ENCODE data around the gene ARHGEF12.

ARHGEF12 gene

GRCh38 chr11:120515186-120515723 lies 179.0 kb downstream of the ARHGEF12 start:
- no peak for DNase-seq (ENCODE audit: extremely low read depth in 1 of 2, low read depth in 1 of 2)

- DNase-seq (ENCODE audit: extremely low read depth in 1 of 2, low read depth in 1 of 2), result no peak
Observed at GRCh38 chr11:120516461-120517389, 180.5 kb downstream of the ARHGEF12 start.

GRCh38 chr11:120517390-120517761 lies 181.2 kb downstream of the ARHGEF12 start:
- DNase-seq (ENCODE audit: extremely low read depth in 1 of 2, low read depth in 1 of 2), result no peak

GRCh38 chr11:120517801-120518291 lies 181.6 kb downstream of the ARHGEF12 start:
- DNase-seq (ENCODE audit: extremely low read depth in 1 of 2, low read depth in 1 of 2), result no peak

GRCh38 chr11:120518356-120518755 lies 182.1 kb downstream of the ARHGEF12 start:
- DNase-seq (ENCODE audit: extremely low read depth in 1 of 2, low read depth in 1 of 2), result no peak

- no peak for DNase-seq (ENCODE audit: extremely low read depth in 1 of 2, low read depth in 1 of 2)
Observed at GRCh38 chr11:120519474-120519873, 183.3 kb downstream of the ARHGEF12 start.

- no peak for DNase-seq (ENCODE audit: extremely low read depth in 1 of 2, low read depth in 1 of 2)
Observed at GRCh38 chr11:120520091-120520822, 184.0 kb downstream of the ARHGEF12 start.

GRCh38 chr11:120521176-120521575 lies 185.0 kb downstream of the ARHGEF12 start:
- DNase-seq (ENCODE audit: extremely low read depth in 1 of 2, low read depth in 1 of 2), result no peak

GRCh38 chr11:120522021-120522420 lies 185.8 kb downstream of the ARHGEF12 start:
- no peak for DNase-seq (ENCODE audit: extremely low read depth in 1 of 2, low read depth in 1 of 2)

GRCh38 chr11:120522736-120523135 lies 186.5 kb downstream of the ARHGEF12 start:
- DNase-seq (ENCODE audit: extremely low read depth in 1 of 2, low read depth in 1 of 2), result no peak

- DNase-seq (ENCODE audit: extremely low read depth in 1 of 2, low read depth in 1 of 2), result no peak
Observed at GRCh38 chr11:120523196-120523595, 187.0 kb downstream of the ARHGEF12 start.

GRCh38 chr11:120524536-120525085 lies 188.4 kb downstream of the ARHGEF12 start:
- DNase-seq (ENCODE audit: extremely low read depth in 1 of 2, low read depth in 1 of 2), result no peak

GRCh38 chr11:120525261-120526171 lies 189.3 kb downstream of the ARHGEF12 start:
- DNase-seq (ENCODE audit: extremely low read depth in 1 of 2, low read depth in 1 of 2), result no peak

- DNase-seq (ENCODE audit: extremely low read depth in 1 of 2, low read depth in 1 of 2), result no peak
Observed at GRCh38 chr11:120526241-120526640, 190.0 kb downstream of the ARHGEF12 start.

- no peak for DNase-seq (ENCODE audit: extremely low read depth in 1 of 2, low read depth in 1 of 2)
Observed at GRCh38 chr11:120527111-120527761, 191.0 kb downstream of the ARHGEF12 start.

- no peak for DNase-seq (ENCODE audit: extremely low read depth in 1 of 2, low read depth in 1 of 2)
Observed at GRCh38 chr11:120528749-120529148, 192.5 kb downstream of the ARHGEF12 start.

- no peak for DNase-seq (ENCODE audit: extremely low read depth in 1 of 2, low read depth in 1 of 2)
Observed at GRCh38 chr11:120529214-120529613, 193.0 kb downstream of the ARHGEF12 start.

GRCh38 chr11:120529911-120530310 lies 193.7 kb downstream of the ARHGEF12 start:
- no peak for DNase-seq (ENCODE audit: extremely low read depth in 1 of 2, low read depth in 1 of 2)

GRCh38 chr11:120532082-120532831 lies 196.0 kb downstream of the ARHGEF12 start:
- DNase-seq (ENCODE audit: extremely low read depth in 1 of 2, low read depth in 1 of 2), result no peak
